Aorta (tissue), 5 donors: ENCODE measurements around the gene IRF1. TPM values are rescaled to one million over a fixed set of nuclear protein-coding genes. Genes with fewer than 3 reads are reported as not detected.
"Not testable (repeated sequence)": the region's sequence is repeated elsewhere in the genome, so short reads cannot be mapped to it uniquely, and the experiment has no call there.

Experiments
- ATAC-seq: fragments of 200-7000 bp; cut with Tn5 transposase; one replicate; pipeline ENCODE4 v1.9.1; 2022; ENCODE audit warnings: moderate library complexity; ENCODE audit not compliant: low FRiP score
- DNase-seq, 2 donors: peaks; one replicate each; pipeline ENCODE4 v3.0.0-alpha.2; 2020
- H3K27ac ChIP-seq, 2 donors: one replicate each; pipeline ENCODE4 v1.5.1; 2013; ENCODE audit warnings: low read length in 2 of 2, mild to moderate bottlenecking in 2 of 2, moderate library complexity in 2 of 2, control low read depth in 1 of 2, inconsistent platforms in 1 of 2, low read depth in 1 of 2
- H3K27me3 ChIP-seq, 2 donors: one replicate each; pipeline ENCODE4 v1.6.1; 2013; ENCODE audit warnings: control low read depth in 1 of 2, low read length in 1 of 2, mild to moderate bottlenecking in 1 of 2, moderate library complexity in 1 of 2; ENCODE audit not compliant: insufficient read depth in 2 of 2, control insufficient read depth in 1 of 2
- H3K36me3 ChIP-seq, 2 donors: one replicate each; pipeline ENCODE4 v1.6.1; 2013; ENCODE audit warnings: control low read depth in 1 of 2, low read length in 1 of 2, mild to moderate bottlenecking in 1 of 2; ENCODE audit not compliant: insufficient read depth in 2 of 2, control insufficient read depth in 1 of 2
- H3K4me1 ChIP-seq, 2 donors: one replicate each; pipeline ENCODE4 v1.6.1; 2013; ENCODE audit warnings: low read length in 2 of 2, control low read depth in 1 of 2, mild to moderate bottlenecking in 1 of 2, moderate library complexity in 1 of 2; ENCODE audit not compliant: insufficient read depth in 2 of 2, control insufficient read depth in 1 of 2
- H3K4me3 ChIP-seq, 2 donors: one replicate each; pipeline ENCODE4 v1.5.1; 2013; ENCODE audit warnings: low read length in 2 of 2, control low read depth in 1 of 2, mild to moderate bottlenecking in 1 of 2
- H3K9me3 ChIP-seq: one replicate; pipeline ENCODE4 v1.6.1; 2013; ENCODE audit warnings: mild to moderate bottlenecking, low read length; ENCODE audit not compliant: control insufficient read depth
- WGBS, 2 donors: extraction: QIAGEN DNeasy Blood & Tissue Kit; methylation state at CpG; one replicate each; pipeline ENCODE4 v1.1.7; 2013; 5-methylcytosine and 5-hydroxymethylcytosine counted together
- intact Hi-C, 2 donors: fragments of 100-400 bp; cut with DNase I; formaldehyde crosslinking; loops; one replicate each; pipeline versions ENCODE4 v1.14.2 to v1.15.0; 2022
- polyA plus RNA-seq, 2 donors: library from polyadenylated mRNA; stranded (reverse); fragments of 200-250 nt; gene quantifications; one replicate each; pipeline ENCODE4 v1.2.3, GENCODE V29; 2013
- total RNA-seq, 2 donors: library from RNA; stranded (reverse); fragmentation: NEBNext Ultra II Directional; extraction: Animal tissue kit (Norgen Biotek cat#: 25700); gene quantifications; one replicate each; pipeline ENCODE4 v1.2.1, GENCODE V29; 2021
- donor health status: healthy with polysubstance abuse.
- donor health status: Bipolar disorder and iron deficiency.
- donor health status: DM: no; HTN: no; CAD: no.
- donor health status: DM: no; HTN: no; CAD: no.
- donor health status: DM: yes; HTN: yes; CAD: no.

The IRF1 gene
- total and polyA plus RNA-seq, 4 donors = 12.9 to 36.1 (median 20.0) TPM

DNA sequence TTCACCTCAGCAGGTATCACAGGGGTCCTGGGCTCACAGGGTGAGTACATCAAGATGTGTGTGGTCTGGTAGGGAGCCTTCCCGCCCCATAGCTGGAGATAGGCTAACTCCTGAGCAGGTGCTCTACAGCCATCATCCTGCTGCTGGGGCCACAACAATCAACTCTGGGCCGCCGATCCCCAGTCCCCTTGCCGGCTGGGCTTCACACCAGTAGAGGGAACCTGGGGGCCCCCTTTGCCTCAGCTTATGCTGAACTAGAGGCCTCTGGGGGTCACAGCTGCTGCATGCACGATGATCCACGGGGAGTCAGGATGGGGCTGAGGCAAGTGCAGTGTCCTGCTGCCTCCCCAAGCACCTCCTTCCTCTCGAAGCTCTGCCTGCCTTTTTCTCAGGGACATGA is 46.5 kb downstream of the IRF1 start:
- Histone ChIP-seq H3K36me3 (no peaks in the 10 kb centered on the region), H3K4me3 (no peak overlapping the region), H3K27ac (no peak overlapping the region), H3K9me3 (no peaks in the 10 kb centered on the region), H3K4me1 (peaks cover under 1 to 4% of the 10 kb centered on the region in 2 donors), H3K27me3 (no peaks in the 10 kb centered on the region)
- 86 to 89% methylated on average over 7 of the region's 7 CpGs for WGBS, 2 donors
- intact Hi-C loops = no loop called here
- ATAC-seq (no peak), DNase-seq (no peak)

GRCh38 chr5:132439521-132440089 is 51.0 kb downstream of the IRF1 start:
- H3K9me3 ChIP-seq = no peaks in the 10 kb centered on the region
- H3K4me3 ChIP-seq = no peak overlapping the region
- 12% methylated on average over 7 of the region's 7 CpGs for WGBS, 2 donors
- no peaks in the 10 kb centered on the region for H3K36me3 ChIP-seq
- intact Hi-C loops = no loop called here
- no peak overlapping the region for H3K27ac ChIP-seq
- ATAC-seq (peak; percentile 88), DNase-seq (peak; percentile 86)
- H3K4me1 ChIP-seq = peaks cover 0 to 6% of the 10 kb centered on the region in 2 donors
- H3K27me3 ChIP-seq = no peaks in the 10 kb centered on the region

GRCh38 chr5:132438917-132439316 is 51.7 kb downstream of the IRF1 start:
- Histone ChIP-seq H3K36me3 (no peaks in the 10 kb centered on the region), H3K4me1 (peaks cover 0 to 6% of the 10 kb centered on the region in 2 donors)
- ATAC-seq = peak; percentile 72

DNA sequence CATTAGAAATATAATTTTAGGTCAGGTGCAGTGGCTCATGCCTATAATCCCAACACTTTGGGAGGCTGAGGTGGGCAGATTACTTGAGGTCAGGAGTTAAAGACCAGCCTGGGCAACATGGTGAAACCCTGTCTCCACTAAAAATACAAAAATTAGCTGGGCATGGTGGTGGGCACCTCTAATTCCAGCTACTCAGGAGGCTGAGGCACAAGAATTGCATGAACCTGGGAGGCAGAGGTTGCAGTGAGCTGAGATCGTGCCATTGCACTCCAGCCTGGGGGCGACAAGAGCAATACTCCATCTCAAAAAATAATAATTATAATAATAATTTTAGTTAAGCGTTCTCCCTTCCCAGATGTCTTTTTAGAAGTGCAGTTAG is 52.3 kb downstream of the IRF1 start:
- intact Hi-C loops, H3K27me3 ChIP-seq, DNase-seq, H3K27ac ChIP-seq, H3K36me3 ChIP-seq, H3K9me3 ChIP-seq, H3K4me3 ChIP-seq, H3K4me1 ChIP-seq, ATAC-seq: not testable (repeated sequence)
- 89 to 92% methylated on average over 3 of the region's 3 CpGs for WGBS, 2 donors

More at GRCh38 chr5:132438917-132439316, 51.7 kb downstream of the IRF1 start:
- DNase-seq = peak in 1 of 2 donors; percentile 67
- Histone ChIP-seq H3K27me3 (no peaks in the 10 kb centered on the region), H3K27ac (peak overlapping the region in 1 of 2 donors; percentile 55), H3K9me3 (no peaks in the 10 kb centered on the region), H3K4me3 (no peak overlapping the region)
- intact Hi-C loops = no loop called here
- 12 to 15% methylated on average over 4 of the region's 4 CpGs for WGBS, 2 donors

- H3K4me3 ChIP-seq = no peak overlapping the region
- DNase-seq (peak in 1 of 2 donors; percentile 88), ATAC-seq (peak; percentile 53)
- intact Hi-C loops = no loop called here
- H3K9me3 ChIP-seq = no peaks in the 10 kb centered on the region
- WGBS, 2 donors = 57 to 65% methylated on average over 3 of the region's 3 CpGs
- H3K36me3 ChIP-seq = no peaks in the 10 kb centered on the region
- H3K27ac ChIP-seq = peak overlapping the region in 1 of 2 donors; percentile 19
- no peaks in the 10 kb centered on the region for H3K27me3 ChIP-seq
- peaks cover 0 to 6% of the 10 kb centered on the region in 2 donors for H3K4me1 ChIP-seq
Observed at GRCh38 chr5:132437604-132438266, 52.8 kb downstream of the IRF1 start.

GRCh38 chr5:132436936-132437335 is 53.6 kb downstream of the IRF1 start:
- Histone ChIP-seq H3K9me3 (no peaks in the 10 kb centered on the region), H3K4me3 (no peak overlapping the region), H3K36me3 (no peaks in the 10 kb centered on the region), H3K27ac (no peak overlapping the region), H3K4me1 (peaks cover 0 to 6% of the 10 kb centered on the region in 2 donors), H3K27me3 (no peaks in the 10 kb centered on the region)
- DNase-seq (no peak), ATAC-seq (no peak)
- intact Hi-C loops = no loop called here
- 97 to 100% methylated on average over 3 of the region's 3 CpGs for WGBS, 2 donors

DNA sequence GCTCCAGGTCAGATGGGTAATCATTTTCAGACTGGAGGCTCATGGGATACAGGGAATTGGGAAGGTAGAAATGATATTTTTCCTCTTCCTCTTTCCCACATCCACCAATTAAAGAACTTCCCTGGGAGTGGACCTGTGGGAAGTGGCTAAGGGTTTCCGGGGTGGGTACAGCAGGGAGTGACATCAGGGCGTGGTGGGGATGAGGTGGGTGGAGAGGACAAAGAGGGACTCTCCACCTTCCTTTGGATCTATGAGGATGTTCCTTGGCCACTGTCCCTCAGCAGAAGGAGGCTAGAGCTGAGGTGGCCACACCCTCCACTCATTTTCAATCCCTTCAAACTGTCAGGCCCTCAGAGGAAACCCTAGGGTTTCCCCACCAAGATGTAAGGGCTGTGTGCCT is 54.7 kb downstream of the IRF1 start:
- H3K36me3 ChIP-seq = no peaks in the 10 kb centered on the region
- no peak overlapping the region for H3K27ac ChIP-seq
- no peak for DNase-seq
- intact Hi-C loops = no loop called here
- H3K4me3 ChIP-seq = no peak overlapping the region
- H3K27me3 ChIP-seq = no peaks in the 10 kb centered on the region
- no peaks in the 10 kb centered on the region for H3K9me3 ChIP-seq
- 91 to 96% methylated on average over 2 of the region's 2 CpGs for WGBS, 2 donors
- no peak for ATAC-seq
- H3K4me1 ChIP-seq = peaks cover 0 to 6% of the 10 kb centered on the region in 2 donors

DNA sequence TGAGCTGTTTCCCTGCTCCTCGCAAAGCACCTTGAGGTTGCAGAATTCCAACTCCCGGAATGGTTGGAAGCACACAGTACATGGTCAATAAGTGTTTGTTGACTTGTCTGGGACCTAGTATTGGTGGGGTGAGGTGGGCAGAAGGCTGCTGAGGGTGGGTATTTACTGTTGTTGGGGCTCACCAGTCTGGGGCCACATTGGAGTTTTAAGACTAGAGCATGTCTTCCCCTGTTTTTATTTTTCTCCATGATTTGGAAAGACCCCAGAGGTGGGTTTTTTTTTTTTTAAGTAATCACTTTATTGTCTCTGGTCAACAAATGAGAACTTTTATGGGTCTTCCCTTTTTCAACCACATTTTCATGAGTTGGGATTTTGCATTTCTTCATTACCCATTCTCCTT is 55.1 kb downstream of the IRF1 start:
- WGBS, 2 donors = 96 to 98% methylated on average over 2 of the region's 2 CpGs
- no peak overlapping the region for H3K27ac ChIP-seq
- H3K27me3 ChIP-seq = no peaks in the 10 kb centered on the region
- ATAC-seq (no peak), DNase-seq (no peak)
- intact Hi-C loops = no loop called here
- H3K36me3 ChIP-seq = no peaks in the 10 kb centered on the region
- H3K9me3 ChIP-seq = no peaks in the 10 kb centered on the region
- peaks cover 0 to 6% of the 10 kb centered on the region in 2 donors for H3K4me1 ChIP-seq
- no peak overlapping the region for H3K4me3 ChIP-seq
